Ovary (tissue), 9 donors: ENCODE results near the gene NRCAM. TPM values are rescaled to one million over a fixed set of nuclear protein-coding genes. Genes with fewer than 3 reads are reported as not detected.

Experiments used
- DNase-seq, 5 donors: peaks; one replicate each; pipeline ENCODE4 v3.0.0-alpha.2; 2019 to 2020
- H3K27ac ChIP-seq, 2 donors: fragments of 200-600 bp; one replicate each; pipeline versions ENCODE4 v1.5.1 to v1.8.0; 2019 to 2022
- H3K27me3 ChIP-seq: fragments of 200-600 bp; one replicate; pipeline ENCODE4 v1.8.0; 2022
- H3K36me3 ChIP-seq: fragments of 200-600 bp; sonication (generic); one replicate; pipeline ENCODE4 v1.5.1; 2019
- H3K4me1 ChIP-seq: one replicate; pipeline ENCODE4 v1.8.1; 2013; ENCODE audit warnings: mild to moderate bottlenecking, moderate library complexity; ENCODE audit not compliant: insufficient read depth
- H3K4me3 ChIP-seq: fragments of 200-600 bp; sonication (generic); one replicate; pipeline ENCODE4 v1.5.1; 2017
- H3K9me3 ChIP-seq, 2 donors: fragments of 200-600 bp in 1 of 2; sonication (generic) in 1 of 2; one replicate each; pipeline versions ENCODE4 v1.5.1 to v1.8.1; 2013 to 2019; ENCODE audit warnings: mild to moderate bottlenecking in 1 of 2, moderate library complexity in 1 of 2
- EP300 ChIP-seq: sonication (generic); formaldehyde crosslinking; IDR thresholded peaks from one replicate; pipeline ENCODE4 v1.6.1; 2017; ENCODE audit warnings: antibody characterized with exemption
- POLR2A ChIP-seq: fragments of 450-650 bp; IDR thresholded peaks from one replicate; pipeline ENCODE4 v1.6.1; 2017; ENCODE audit warnings: antibody characterized with exemption, mild to moderate bottlenecking, moderate library complexity
- WGBS, 3 donors: extraction: QIAGEN DNeasy Blood & Tissue Kit in 1 of 3; methylation state at CpG; one replicate each; pipeline versions ENCODE4 v1.1.5 to v1.1.7; 2013 to 2017; 5-methylcytosine and 5-hydroxymethylcytosine counted together
- intact Hi-C, 4 donors: fragments of 100-400 bp; cut with DNase I; formaldehyde crosslinking; loops; one replicate each; pipeline versions ENCODE4 v1.11.0 to v1.15.1; 2022 to 2023
- polyA plus RNA-seq, 2 donors: library from polyadenylated mRNA; stranded (reverse); fragments of 200-250 nt in 1 of 2; fragments of 350-450 nt in 1 of 2; fragmentation: Illumina TruSeq in 1 of 2; extraction: RNeasy Lipid Tissue Mini Kit (QIAGEN cat#74804) in 1 of 2; gene quantifications; one replicate each; pipeline ENCODE4 v1.2.3, GENCODE V29; 2013 to 2014
- total RNA-seq, 7 donors: library from RNA; depleted of rRNA in 2 of 7; stranded (reverse); fragments of >200 nt in 2 of 7; fragmentation: NEBNext Ultra II Directional in 3 of 7; extraction: Animal tissue kit (Norgen Biotek cat#: 25700) in 3 of 7; gene quantifications; one replicate each; pipeline versions ENCODE4 v1.1.0 to v1.2.4, GENCODE V29; 2016 to 2023
- TF ChIP-seq, protein P1 (sequence below), 3 donors: fragments of 450-650 bp in 2 of 3; fragments of 200-600 bp in 1 of 3; IDR thresholded peaks; one replicate each; pipeline versions ENCODE4 v1.5.1 to v1.8.0; 2016 to 2022; ENCODE audit warnings: antibody characterized with exemption in 3 of 3, mild to moderate bottlenecking in 1 of 3
- donor health status: DM: no; HTN: no; CAD: no; lungs with moderate emphysema.
- donor health status: DM: no; HTN: no; CAD: no.
- donor health status: Bipolar disorder and iron deficiency.
- donor health status: DM: yes; HTN: yes; CAD: no.
- donor health status: DM: no; HTN: no; CAD: no.
- donor health status: DM: yes; HTN: yes; CAD: no.

NRCAM gene
- total and polyA plus RNA-seq, 9 donors: 0.61 to 14.8 (median 2.8) TPM

DNA sequence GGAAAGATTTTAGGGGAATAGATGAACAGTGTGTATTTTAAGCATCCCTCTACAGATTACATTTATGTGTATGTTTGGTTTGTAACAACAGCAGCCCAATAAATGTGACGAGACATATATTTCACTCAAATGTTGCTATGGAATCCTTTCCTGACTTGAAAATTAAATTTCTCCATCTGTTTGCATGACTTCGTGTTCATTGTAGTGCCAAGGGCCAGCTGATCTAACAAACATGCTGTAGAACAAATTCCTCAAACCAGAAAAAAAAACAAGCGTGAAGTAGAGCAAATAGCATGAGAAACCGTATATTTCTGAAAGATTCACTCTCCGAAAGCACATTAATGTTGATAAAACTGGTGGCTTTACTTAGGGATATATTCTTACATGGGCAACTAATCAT, 87.8 kb downstream of the NRCAM start:
- Histone ChIP-seq H3K27ac (no peak overlapping the region), H3K4me1 (no peaks in the 10 kb centered on the region), H3K4me3 (no peak overlapping the region), H3K36me3 (no peaks in the 10 kb centered on the region), H3K9me3 (no peaks in the 10 kb centered on the region), H3K27me3 (no peaks in the 10 kb centered on the region)
- no peak for TF ChIP-seq EP300
- TF ChIP-seq POLR2A: no peak
- TF ChIP-seq, protein P1, sequence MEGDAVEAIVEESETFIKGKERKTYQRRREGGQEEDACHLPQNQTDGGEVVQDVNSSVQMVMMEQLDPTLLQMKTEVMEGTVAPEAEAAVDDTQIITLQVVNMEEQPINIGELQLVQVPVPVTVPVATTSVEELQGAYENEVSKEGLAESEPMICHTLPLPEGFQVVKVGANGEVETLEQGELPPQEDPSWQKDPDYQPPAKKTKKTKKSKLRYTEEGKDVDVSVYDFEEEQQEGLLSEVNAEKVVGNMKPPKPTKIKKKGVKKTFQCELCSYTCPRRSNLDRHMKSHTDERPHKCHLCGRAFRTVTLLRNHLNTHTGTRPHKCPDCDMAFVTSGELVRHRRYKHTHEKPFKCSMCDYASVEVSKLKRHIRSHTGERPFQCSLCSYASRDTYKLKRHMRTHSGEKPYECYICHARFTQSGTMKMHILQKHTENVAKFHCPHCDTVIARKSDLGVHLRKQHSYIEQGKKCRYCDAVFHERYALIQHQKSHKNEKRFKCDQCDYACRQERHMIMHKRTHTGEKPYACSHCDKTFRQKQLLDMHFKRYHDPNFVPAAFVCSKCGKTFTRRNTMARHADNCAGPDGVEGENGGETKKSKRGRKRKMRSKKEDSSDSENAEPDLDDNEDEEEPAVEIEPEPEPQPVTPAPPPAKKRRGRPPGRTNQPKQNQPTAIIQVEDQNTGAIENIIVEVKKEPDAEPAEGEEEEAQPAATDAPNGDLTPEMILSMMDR (IDR thresholded peaks at IDR 0.05): no peak
- intact Hi-C loops: no loop called here
- 75 to 79% (median 77%) methylated on average over 5 of the region's 5 CpGs for WGBS, 3 donors
- DNase-seq: no peak

- no peak overlapping the region for H3K27ac ChIP-seq
- H3K36me3 ChIP-seq: no peaks in the 10 kb centered on the region
- DNase-seq: no peak
- intact Hi-C loops: no loop called here
- TF ChIP-seq EP300 (no peak), POLR2A (no peak)
- H3K9me3 ChIP-seq: no peaks in the 10 kb centered on the region
- H3K27me3 ChIP-seq: no peaks in the 10 kb centered on the region
- no peaks in the 10 kb centered on the region for H3K4me1 ChIP-seq
- WGBS, 3 donors: 75 to 77% (median 75%) methylated on average over 6 of the region's 6 CpGs
- no peak overlapping the region for H3K4me3 ChIP-seq
Measured at GRCh38 chr7:108367946-108368345, 88.3 kb downstream of the NRCAM start.

- Histone ChIP-seq H3K36me3 (no peaks in the 10 kb centered on the region), H3K27me3 (no peaks in the 10 kb centered on the region), H3K4me3 (no peak overlapping the region), H3K27ac (no peak overlapping the region), H3K9me3 (no peaks in the 10 kb centered on the region), H3K4me1 (no peaks in the 10 kb centered on the region)
- no peak for DNase-seq
- intact Hi-C loops: no loop called here
- no peak for TF ChIP-seq EP300
- TF ChIP-seq, protein P1 (IDR thresholded peaks at IDR 0.05): no peak
- no peak for TF ChIP-seq POLR2A
Measured at GRCh38 chr7:108367314-108367713, 88.9 kb downstream of the NRCAM start.

GRCh38 chr7:108363659-108364058, 92.6 kb downstream of the NRCAM start:
- Histone ChIP-seq H3K4me3 (no peak overlapping the region), H3K27ac (no peak overlapping the region), H3K27me3 (no peaks in the 10 kb centered on the region), H3K4me1 (no peaks in the 10 kb centered on the region), H3K9me3 (no peaks in the 10 kb centered on the region), H3K36me3 (no peaks in the 10 kb centered on the region)
- intact Hi-C loops: no loop called here
- TF ChIP-seq POLR2A (no peak), EP300 (no peak)
- TF ChIP-seq, protein P1 (IDR thresholded peaks at IDR 0.05): no peak
- DNase-seq: no peak

DNA sequence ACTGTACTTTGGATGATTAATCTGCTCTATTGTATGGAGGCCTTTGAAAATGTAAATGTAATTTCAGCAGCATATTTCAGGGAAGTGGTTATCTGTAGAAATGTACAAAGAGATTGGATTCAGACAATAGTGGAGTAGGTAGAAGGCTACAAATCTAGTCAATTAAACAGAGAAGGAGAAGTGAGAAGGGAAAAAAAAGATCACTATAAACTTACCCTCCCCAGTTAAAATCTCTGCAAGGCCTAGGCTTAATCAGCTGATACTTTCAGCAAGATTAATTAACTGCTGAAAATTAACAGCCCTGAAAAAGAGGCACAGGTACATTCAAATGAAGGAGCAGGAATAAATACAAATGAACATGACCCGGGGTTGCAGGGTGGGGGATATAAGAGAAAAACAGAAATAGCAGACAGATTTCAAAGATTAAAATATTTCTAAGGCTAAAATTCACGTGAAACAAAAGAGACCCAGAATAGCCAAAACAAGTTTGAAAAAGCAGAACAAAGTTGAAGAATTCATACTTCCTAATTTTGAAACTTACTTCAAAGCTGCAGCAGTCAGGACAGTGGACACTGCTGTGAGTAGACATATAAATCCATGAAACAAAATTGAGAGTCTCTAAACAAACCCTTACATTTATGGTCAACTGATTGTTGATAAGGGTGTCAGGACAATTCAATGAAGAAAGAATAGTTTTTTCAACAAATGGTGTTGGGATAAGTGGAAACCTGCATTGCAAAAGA, 96.0 kb downstream of the NRCAM start:
- TF ChIP-seq, protein P1 (IDR thresholded peaks at IDR 0.05): no peak
- no peak for TF ChIP-seq POLR2A
- no peak for TF ChIP-seq EP300
- intact Hi-C loops: no loop called here
- H3K9me3 ChIP-seq: no peaks in the 10 kb centered on the region
- no peaks in the 10 kb centered on the region for H3K36me3 ChIP-seq
- no peak overlapping the region for H3K4me3 ChIP-seq
- no peaks in the 10 kb centered on the region for H3K4me1 ChIP-seq
- no peaks in the 10 kb centered on the region for H3K27me3 ChIP-seq
- 65 to 77% (median 75%) methylated on average over 2 of the region's 2 CpGs for WGBS, 3 donors
- no peak overlapping the region for H3K27ac ChIP-seq
- no peak for DNase-seq
